Measurements from ENCODE around the gene MARS1. TPM values are rescaled to one million over a fixed set of nuclear protein-coding genes. Genes with fewer than 3 reads are reported as not detected.

The MARS1 gene
- total RNA-seq, 1 donor from 2014 or later, result 351 TPM

DNA sequence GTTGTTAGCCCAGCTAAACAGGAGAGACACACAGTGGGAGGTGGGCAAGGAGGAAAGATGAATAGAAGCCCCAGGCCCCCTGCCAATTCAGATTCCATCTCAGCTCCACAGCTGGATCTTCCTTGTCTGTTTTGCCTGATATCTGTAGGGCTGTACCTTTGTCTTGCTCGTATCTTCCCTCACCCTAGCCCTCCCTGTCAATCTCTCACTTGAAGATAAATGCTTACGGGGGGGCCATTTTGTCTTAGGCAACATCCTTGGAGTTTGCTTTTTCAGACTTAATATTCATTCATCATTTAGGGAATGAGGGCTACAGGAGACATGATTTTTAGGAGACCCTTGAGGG is 64.4 kb downstream of the MARS1 start:
- no peak overlapping the region for H3K9ac ChIP-seq (ENCODE audit: low read length)
- H3K4me3 ChIP-seq (ENCODE audit: insufficient read depth, low read depth, low read length), result peak overlapping the region; percentile 18
- peaks cover 10% of the 10 kb centered on the region for H3K27me3 ChIP-seq (ENCODE audit: insufficient read depth, low read length)
- H3K27ac ChIP-seq (ENCODE audit: low read depth, low read length), result no peak overlapping the region
- DNase-seq (ENCODE audit: low read depth) (no peak), FAIRE-seq (no peak)
- H2AFZ ChIP-seq (ENCODE audit: low read depth, low read length), result no peak overlapping the region
- Mint-ChIP-seq H3K9me3 (ENCODE audit: unreplicated experiment) (peaks cover 3% of the 10 kb centered on the region), H3K27me3 (ENCODE audit: low read depth, unreplicated experiment) (peaks cover 11% of the 10 kb centered on the region), H3K4me3 (ENCODE audit: unreplicated experiment) (peak overlapping the region; percentile 56), H3K27ac (ENCODE audit: unreplicated experiment) (peak overlapping the region; percentile 8), H3K4me1 (ENCODE audit: low read depth, unreplicated experiment) (peaks cover 28% of the 10 kb centered on the region), H3K36me3 (ENCODE audit: low read depth, unreplicated experiment) (peaks cover 3% of the 10 kb centered on the region)
- H3K4me2 ChIP-seq (ENCODE audit: low read length), result peak overlapping the region; percentile 69
- H3K9me3 ChIP-seq (ENCODE audit: insufficient read depth, low read depth, low read length), result no peaks in the 10 kb centered on the region
- H3K36me3 ChIP-seq (ENCODE audit: insufficient read depth, low read length), result no peaks in the 10 kb centered on the region
- no peaks in the 10 kb centered on the region for H3K79me2 ChIP-seq (ENCODE audit: insufficient read depth, low read length)
- TF ChIP-seq, protein P1, sequence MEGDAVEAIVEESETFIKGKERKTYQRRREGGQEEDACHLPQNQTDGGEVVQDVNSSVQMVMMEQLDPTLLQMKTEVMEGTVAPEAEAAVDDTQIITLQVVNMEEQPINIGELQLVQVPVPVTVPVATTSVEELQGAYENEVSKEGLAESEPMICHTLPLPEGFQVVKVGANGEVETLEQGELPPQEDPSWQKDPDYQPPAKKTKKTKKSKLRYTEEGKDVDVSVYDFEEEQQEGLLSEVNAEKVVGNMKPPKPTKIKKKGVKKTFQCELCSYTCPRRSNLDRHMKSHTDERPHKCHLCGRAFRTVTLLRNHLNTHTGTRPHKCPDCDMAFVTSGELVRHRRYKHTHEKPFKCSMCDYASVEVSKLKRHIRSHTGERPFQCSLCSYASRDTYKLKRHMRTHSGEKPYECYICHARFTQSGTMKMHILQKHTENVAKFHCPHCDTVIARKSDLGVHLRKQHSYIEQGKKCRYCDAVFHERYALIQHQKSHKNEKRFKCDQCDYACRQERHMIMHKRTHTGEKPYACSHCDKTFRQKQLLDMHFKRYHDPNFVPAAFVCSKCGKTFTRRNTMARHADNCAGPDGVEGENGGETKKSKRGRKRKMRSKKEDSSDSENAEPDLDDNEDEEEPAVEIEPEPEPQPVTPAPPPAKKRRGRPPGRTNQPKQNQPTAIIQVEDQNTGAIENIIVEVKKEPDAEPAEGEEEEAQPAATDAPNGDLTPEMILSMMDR (IDR thresholded peaks at IDR 0.05; ENCODE audit: insufficient read depth, low read depth, low read length), result no peak
- no peak for TF ChIP-seq EZH2 (IDR thresholded peaks at IDR 0.05; ENCODE audit: insufficient read depth, low read length)
- H3K4me1 ChIP-seq (ENCODE audit: insufficient read depth, low read length), result peaks cover 15% of the 10 kb centered on the region
- H4K20me1 ChIP-seq (ENCODE audit: insufficient read depth, low read length), result peaks cover 7% of the 10 kb centered on the region

- Histone ChIP-seq H4K20me1 (ENCODE audit: insufficient read depth, low read length) (peaks cover 7% of the 10 kb centered on the region), H3K27me3 (ENCODE audit: insufficient read depth, low read length) (peaks cover 10% of the 10 kb centered on the region), H3K9me3 (ENCODE audit: insufficient read depth, low read depth, low read length) (no peaks in the 10 kb centered on the region), H3K4me3 (ENCODE audit: insufficient read depth, low read depth, low read length) (peak overlapping the region; percentile 18), H3K27ac (ENCODE audit: low read depth, low read length) (no peak overlapping the region), H3K79me2 (ENCODE audit: insufficient read depth, low read length) (no peaks in the 10 kb centered on the region), H3K36me3 (ENCODE audit: insufficient read depth, low read length) (no peaks in the 10 kb centered on the region), H3K9ac (ENCODE audit: low read length) (no peak overlapping the region), H2AFZ (ENCODE audit: low read depth, low read length) (peak overlapping the region; percentile 14), H3K4me1 (ENCODE audit: insufficient read depth, low read length) (peaks cover 13% of the 10 kb centered on the region), H3K4me2 (ENCODE audit: low read length) (peak overlapping the region; percentile 69)
- Mint-ChIP-seq H3K27me3 (ENCODE audit: low read depth, unreplicated experiment) (peaks cover 11% of the 10 kb centered on the region), H3K9me3 (ENCODE audit: unreplicated experiment) (peaks cover 3% of the 10 kb centered on the region), H3K4me3 (ENCODE audit: unreplicated experiment) (peak overlapping the region; percentile 63), H3K27ac (ENCODE audit: unreplicated experiment) (peak overlapping the region; percentile 8), H3K36me3 (ENCODE audit: low read depth, unreplicated experiment) (peaks cover 3% of the 10 kb centered on the region), H3K4me1 (ENCODE audit: low read depth, unreplicated experiment) (peaks cover 28% of the 10 kb centered on the region)
- FAIRE-seq (no peak), DNase-seq (ENCODE audit: low read depth) (peak; percentile 47)
- TF ChIP-seq, protein P1 (IDR thresholded peaks at IDR 0.05; ENCODE audit: insufficient read depth, low read depth, low read length), result no peak
- TF ChIP-seq EZH2 (IDR thresholded peaks at IDR 0.05; ENCODE audit: insufficient read depth, low read length), result no peak
These were observed 65.0 kb downstream of the MARS1 start for GRCh38 chr12:57552835-57553313.

- Histone ChIP-seq H3K9me3 (ENCODE audit: insufficient read depth, low read depth, low read length) (no peaks in the 10 kb centered on the region), H3K27me3 (ENCODE audit: insufficient read depth, low read length) (peaks cover 8% of the 10 kb centered on the region), H3K79me2 (ENCODE audit: insufficient read depth, low read length) (no peaks in the 10 kb centered on the region), H3K4me2 (ENCODE audit: low read length) (peak overlapping the region; percentile 69), H3K4me3 (ENCODE audit: insufficient read depth, low read depth, low read length) (no peak overlapping the region), H3K4me1 (ENCODE audit: insufficient read depth, low read length) (peaks cover 13% of the 10 kb centered on the region), H3K36me3 (ENCODE audit: insufficient read depth, low read length) (no peaks in the 10 kb centered on the region), H4K20me1 (ENCODE audit: insufficient read depth, low read length) (peaks cover 7% of the 10 kb centered on the region), H3K27ac (ENCODE audit: low read depth, low read length) (no peak overlapping the region), H3K9ac (ENCODE audit: low read length) (no peak overlapping the region), H2AFZ (ENCODE audit: low read depth, low read length) (peak overlapping the region; percentile 14)
- peak overlapping the region; percentile 63 for H3K4me3 Mint-ChIP-seq (ENCODE audit: unreplicated experiment)
- peaks cover 3% of the 10 kb centered on the region for H3K36me3 Mint-ChIP-seq (ENCODE audit: low read depth, unreplicated experiment)
- peaks cover 28% of the 10 kb centered on the region for H3K4me1 Mint-ChIP-seq (ENCODE audit: low read depth, unreplicated experiment)
- no peak for TF ChIP-seq EZH2 (IDR thresholded peaks at IDR 0.05; ENCODE audit: insufficient read depth, low read length)
- no peak for FAIRE-seq
- DNase-seq (ENCODE audit: low read depth), result no peak
- H3K9me3 Mint-ChIP-seq (ENCODE audit: unreplicated experiment), result peaks cover 3% of the 10 kb centered on the region
- peaks cover 7% of the 10 kb centered on the region for H3K27me3 Mint-ChIP-seq (ENCODE audit: low read depth, unreplicated experiment)
- H3K27ac Mint-ChIP-seq (ENCODE audit: unreplicated experiment), result peak overlapping the region; percentile 8
These were observed 65.7 kb downstream of the MARS1 start for GRCh38 chr12:57553343-57554202.
